HUES6 (cell line): ENCODE data around the gene BIN1.

ENCODE experiments used
- H3K27ac ChIP-seq: 2 replicates; pipeline ENCODE4 v1.7.0; 2013; ENCODE audit warnings: low read depth, mild to moderate bottlenecking, low read length, inconsistent platforms
- H3K27me3 ChIP-seq: 2 replicates; pipeline ENCODE4 v1.6.1; 2013; ENCODE audit warnings: low read length; ENCODE audit not compliant: control insufficient read depth, insufficient read depth
- H3K36me3 ChIP-seq: 2 replicates; pipeline ENCODE4 v1.6.1; 2013; ENCODE audit warnings: low read length; ENCODE audit not compliant: control insufficient read depth, insufficient read depth
- H3K4me1 ChIP-seq: 2 replicates; pipeline ENCODE4 v1.6.1; 2013; ENCODE audit warnings: low read length; ENCODE audit not compliant: control insufficient read depth, insufficient read depth
- H3K4me3 ChIP-seq: 2 replicates; pipeline ENCODE4 v1.5.1; 2013; ENCODE audit warnings: low read depth, low read length
- H3K9ac ChIP-seq: one replicate; pipeline ENCODE4 v1.6.1; 2013; ENCODE audit warnings: mild to moderate bottlenecking, low read length
- H3K9me3 ChIP-seq: 2 replicates; pipeline ENCODE4 v1.6.1; 2013; ENCODE audit warnings: low read depth, low read length; ENCODE audit not compliant: control insufficient read depth, insufficient read depth

BIN1 gene

GRCh38 chr2:127014630-127015029 is 92.3 kb downstream of the BIN1 start:
- Histone ChIP-seq H3K9me3 (no peaks in the 10 kb centered on the region), H3K4me3 (no peak overlapping the region), H3K27ac (no peak overlapping the region), H3K4me1 (peaks cover 8% of the 10 kb centered on the region), H3K9ac (no peak overlapping the region), H3K36me3 (no peaks in the 10 kb centered on the region), H3K27me3 (no peaks in the 10 kb centered on the region)

GRCh38 chr2:127014224-127014623 is 92.7 kb downstream of the BIN1 start:
- Histone ChIP-seq H3K4me3 (no peak overlapping the region), H3K9ac (no peak overlapping the region), H3K36me3 (no peaks in the 10 kb centered on the region), H3K9me3 (no peaks in the 10 kb centered on the region), H3K4me1 (peaks cover 8% of the 10 kb centered on the region), H3K27me3 (no peaks in the 10 kb centered on the region), H3K27ac (no peak overlapping the region)

GRCh38 chr2:127012868-127013267 is 94.1 kb downstream of the BIN1 start:
- Histone ChIP-seq H3K36me3 (no peaks in the 10 kb centered on the region), H3K9ac (no peak overlapping the region), H3K4me1 (peaks cover 8% of the 10 kb centered on the region), H3K9me3 (no peaks in the 10 kb centered on the region), H3K27ac (no peak overlapping the region), H3K4me3 (no peak overlapping the region), H3K27me3 (no peaks in the 10 kb centered on the region)

- no peaks in the 10 kb centered on the region for H3K9me3 ChIP-seq
- H3K4me3 ChIP-seq: no peak overlapping the region
- H3K27me3 ChIP-seq: no peaks in the 10 kb centered on the region
- no peak overlapping the region for H3K27ac ChIP-seq
- peaks cover 8% of the 10 kb centered on the region for H3K4me1 ChIP-seq
- H3K9ac ChIP-seq: no peak overlapping the region
- no peaks in the 10 kb centered on the region for H3K36me3 ChIP-seq
Measured at GRCh38 chr2:127012215-127012614, 94.7 kb downstream of the BIN1 start.

- no peaks in the 10 kb centered on the region for H3K36me3 ChIP-seq
- no peak overlapping the region for H3K4me3 ChIP-seq
- H3K4me1 ChIP-seq: peaks cover 8% of the 10 kb centered on the region
- H3K27me3 ChIP-seq: no peaks in the 10 kb centered on the region
- no peak overlapping the region for H3K9ac ChIP-seq
- H3K27ac ChIP-seq: no peak overlapping the region
- H3K9me3 ChIP-seq: no peaks in the 10 kb centered on the region
Measured at GRCh38 chr2:127011796-127012195, 95.2 kb downstream of the BIN1 start.

GRCh38 chr2:127011231-127011661 is 95.7 kb downstream of the BIN1 start:
- peaks cover 8% of the 10 kb centered on the region for H3K4me1 ChIP-seq
- H3K27ac ChIP-seq: no peak overlapping the region

GRCh38 chr2:127008265-127009015 is 98.5 kb downstream of the BIN1 start:
- Histone ChIP-seq H3K27me3 (no peaks in the 10 kb centered on the region), H3K4me1 (peaks cover 11% of the 10 kb centered on the region; the same call in 1 of the 2 replicates), H3K4me3 (no peak overlapping the region), H3K27ac (no peak overlapping the region), H3K9ac (no peak overlapping the region), H3K9me3 (no peaks in the 10 kb centered on the region), H3K36me3 (no peaks in the 10 kb centered on the region)

More at GRCh38 chr2:127011231-127011661, 95.7 kb downstream of the BIN1 start:
- no peaks in the 10 kb centered on the region for H3K36me3 ChIP-seq
- no peak overlapping the region for H3K9ac ChIP-seq
- no peaks in the 10 kb centered on the region for H3K9me3 ChIP-seq
- H3K27me3 ChIP-seq: no peaks in the 10 kb centered on the region
- no peak overlapping the region for H3K4me3 ChIP-seq

- H3K27ac ChIP-seq: no peak overlapping the region
- no peak overlapping the region for H3K9ac ChIP-seq
- no peaks in the 10 kb centered on the region for H3K36me3 ChIP-seq
- no peak overlapping the region for H3K4me3 ChIP-seq
- H3K27me3 ChIP-seq: no peaks in the 10 kb centered on the region
- no peaks in the 10 kb centered on the region for H3K9me3 ChIP-seq
- peaks cover 11% of the 10 kb centered on the region; the same call in 1 of the 2 replicates for H3K4me1 ChIP-seq
Measured at GRCh38 chr2:127007652-127008051, 99.3 kb downstream of the BIN1 start.

- Histone ChIP-seq H3K4me1 (peaks cover 11% of the 10 kb centered on the region; the same call in 1 of the 2 replicates), H3K9ac (no peak overlapping the region), H3K4me3 (no peak overlapping the region), H3K27me3 (no peaks in the 10 kb centered on the region), H3K27ac (no peak overlapping the region), H3K36me3 (no peaks in the 10 kb centered on the region), H3K9me3 (no peaks in the 10 kb centered on the region)
Measured at GRCh38 chr2:127006962-127007361, 100.0 kb downstream of the BIN1 start.

- H3K4me1 ChIP-seq: 0 out of 2 replicates have a peak, but pooled peaks cover 8% of the 10 kb centered on the region
- no peaks in the 10 kb centered on the region for H3K27me3 ChIP-seq
- H3K36me3 ChIP-seq: no peaks in the 10 kb centered on the region
- H3K4me3 ChIP-seq: no peak overlapping the region
- no peaks in the 10 kb centered on the region for H3K9me3 ChIP-seq
- H3K9ac ChIP-seq: no peak overlapping the region
- H3K27ac ChIP-seq: no peak overlapping the region
Measured at GRCh38 chr2:127004893-127005600, 101.9 kb downstream of the BIN1 start.

GRCh38 chr2:127003070-127003800 is 103.7 kb downstream of the BIN1 start:
- Histone ChIP-seq H3K27me3 (no peaks in the 10 kb centered on the region), H3K4me1 (0 out of 2 replicates have a peak, but pooled peaks cover 8% of the 10 kb centered on the region), H3K4me3 (no peak overlapping the region), H3K27ac (no peak overlapping the region), H3K36me3 (no peaks in the 10 kb centered on the region), H3K9me3 (no peaks in the 10 kb centered on the region), H3K9ac (no peak overlapping the region)
